Naive B cell (primary cell): ENCODE data around the gene ACVR2A. TPM values are rescaled to one million over a fixed set of nuclear protein-coding genes. Genes with fewer than 3 reads are reported as not detected.
A peak's percentile ranks its signal among the peaks of the same experiment; 100 is the strongest.

Experiments used
- ATAC-seq, 2 donors: fragments of 150-1000 bp; cut with Tn5 transposase; 2 replicates each; pipeline ENCODE4 v1.10.0; 2021; ENCODE audit warnings: low read depth in 2 of 2, mild to moderate bottlenecking in 2 of 2, moderate library complexity in 2 of 2
- DNase-seq: peaks from one replicate; pipeline ENCODE4 v3.0.0; 2022
- H3K27ac Mint-ChIP-seq, 6 donors: one replicate each; pipeline ENCODE4 v1.8.0; 2020 to 2022; ENCODE audit warnings: mild to moderate bottlenecking in 6 of 6, mixed read lengths in 6 of 6, moderate library complexity in 5 of 6, inconsistent platforms in 2 of 6
- H3K27me3 Mint-ChIP-seq, 3 donors: one replicate each; pipeline ENCODE4 v1.8.0; 2021 to 2022; ENCODE audit warnings: mixed read lengths in 3 of 3, mild to moderate bottlenecking in 1 of 3
- H3K36me3 Mint-ChIP-seq, 2 donors: one replicate each; pipeline ENCODE4 v1.8.0; 2020 to 2022; ENCODE audit warnings: mixed read lengths in 2 of 2, inconsistent platforms in 1 of 2, mild to moderate bottlenecking in 1 of 2
- H3K4me1 Mint-ChIP-seq, 3 donors: one replicate each; pipeline ENCODE4 v1.8.0; 2020 to 2022; ENCODE audit warnings: mixed read lengths in 3 of 3, inconsistent platforms in 1 of 3, mild to moderate bottlenecking in 1 of 3, moderate library complexity in 1 of 3
- H3K4me3 Mint-ChIP-seq, 8 donors: one replicate each; pipeline ENCODE4 v1.8.0; 2020 to 2022; ENCODE audit warnings: mild to moderate bottlenecking in 8 of 8, mixed read lengths in 8 of 8, moderate library complexity in 8 of 8, inconsistent platforms in 2 of 8
- H3K9me3 Mint-ChIP-seq, 7 donors: one replicate each; pipeline ENCODE4 v1.8.0; 2020 to 2022; ENCODE audit warnings: mixed read lengths in 7 of 7, mild to moderate bottlenecking in 5 of 7, inconsistent platforms in 2 of 7, moderate library complexity in 1 of 7
- polyA plus RNA-seq, 6 donors: library from polyadenylated mRNA; unstranded; fragments of 300-500 nt; fragmentation: Illumina TruSeq; gene quantifications; one replicate each; pipeline ENCODE4 v1.2.3, GENCODE V29; 2021; ENCODE audit warnings: low read depth in 6 of 6

Gene ACVR2A
- 1 to 10 TPM in 5 of 6 donors, under 1 TPM in 1; 0.32 to 3.6 (median 1.7) TPM for polyA plus RNA-seq

GRCh38 chr2:147844697-147845410 is at the start of gene ACVR2A:
Gene ACVR2A (plus strand): TSS chr2:147845029. CDS start chr2:147845153, 124 bp downstream.
- peaks cover 20 to 40% (median 29%) of the 10 kb centered on the region in 3 donors for H3K27me3 Mint-ChIP-seq
- peaks cover 0 to under 1% (median 0%) of the 10 kb centered on the region in 7 donors for H3K9me3 Mint-ChIP-seq
- H3K4me3 Mint-ChIP-seq: peak within 1 kb of the TSS; percentile 92 to 97 (median 95)
- DNase-seq (no peak), ATAC-seq (peak; percentile 34 to 35)
- peaks cover 25 to 47% (median 26%) of the 10 kb centered on the region in 3 donors for H3K4me1 Mint-ChIP-seq
- no peaks in the 10 kb centered on the region for H3K36me3 Mint-ChIP-seq
- H3K27ac Mint-ChIP-seq: peak within 1 kb of the TSS; percentile 79 to 98 (median 94)

DNA sequence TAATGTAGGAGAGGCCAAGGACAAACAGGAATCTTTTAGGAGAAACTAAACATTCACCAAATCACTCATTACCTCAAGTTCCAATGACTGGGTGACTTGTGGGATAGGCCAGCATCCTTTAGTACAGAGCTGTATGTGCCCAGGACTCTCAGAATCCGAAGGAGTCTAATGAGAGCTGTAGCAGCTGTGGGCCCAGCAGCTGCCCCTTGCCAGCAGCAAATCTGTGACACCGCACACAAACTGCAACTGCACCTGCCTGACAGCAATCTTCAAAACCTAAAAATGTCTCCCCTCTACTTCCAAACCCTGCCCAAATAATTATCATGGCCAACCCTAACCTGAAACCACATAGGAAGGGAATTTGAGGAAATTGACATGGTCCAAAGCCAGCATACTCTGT is 44.5 kb upstream of the ACVR2A start:
- H3K27ac Mint-ChIP-seq: no peak overlapping the region
- no peak for ATAC-seq
- H3K4me1 Mint-ChIP-seq: peaks cover 5 to 11% (median 10%) of the 10 kb centered on the region in 3 donors
- H3K9me3 Mint-ChIP-seq: no peaks in the 10 kb centered on the region
- H3K4me3 Mint-ChIP-seq: no peak overlapping the region
- DNase-seq: no peak
- peaks cover 0 to 5% (median 0%) of the 10 kb centered on the region in 3 donors for H3K27me3 Mint-ChIP-seq
- H3K36me3 Mint-ChIP-seq: no peaks in the 10 kb centered on the region

GRCh38 chr2:147806846-147807245 is 38.0 kb upstream of the ACVR2A start:
- DNase-seq (no peak), ATAC-seq (no peak)
- Mint-ChIP-seq H3K4me1 (no peaks in the 10 kb centered on the region), H3K4me3 (no peak overlapping the region), H3K27me3 (peaks cover 7 to 30% (median 10%) of the 10 kb centered on the region in 3 donors), H3K9me3 (peaks cover 0 to 4% (median 0%) of the 10 kb centered on the region in 7 donors), H3K27ac (no peak overlapping the region), H3K36me3 (no peaks in the 10 kb centered on the region)

- H3K4me1 Mint-ChIP-seq: no peaks in the 10 kb centered on the region
- no peak overlapping the region for H3K27ac Mint-ChIP-seq
- no peak overlapping the region for H3K4me3 Mint-ChIP-seq
- peaks cover 0 to 4% (median 0%) of the 10 kb centered on the region in 7 donors for H3K9me3 Mint-ChIP-seq
- ATAC-seq: no peak
- peaks cover 7 to 30% (median 10%) of the 10 kb centered on the region in 3 donors for H3K27me3 Mint-ChIP-seq
- no peaks in the 10 kb centered on the region for H3K36me3 Mint-ChIP-seq
- DNase-seq: no peak
Measured at GRCh38 chr2:147808520-147808919, 36.3 kb upstream of the ACVR2A start.

DNA sequence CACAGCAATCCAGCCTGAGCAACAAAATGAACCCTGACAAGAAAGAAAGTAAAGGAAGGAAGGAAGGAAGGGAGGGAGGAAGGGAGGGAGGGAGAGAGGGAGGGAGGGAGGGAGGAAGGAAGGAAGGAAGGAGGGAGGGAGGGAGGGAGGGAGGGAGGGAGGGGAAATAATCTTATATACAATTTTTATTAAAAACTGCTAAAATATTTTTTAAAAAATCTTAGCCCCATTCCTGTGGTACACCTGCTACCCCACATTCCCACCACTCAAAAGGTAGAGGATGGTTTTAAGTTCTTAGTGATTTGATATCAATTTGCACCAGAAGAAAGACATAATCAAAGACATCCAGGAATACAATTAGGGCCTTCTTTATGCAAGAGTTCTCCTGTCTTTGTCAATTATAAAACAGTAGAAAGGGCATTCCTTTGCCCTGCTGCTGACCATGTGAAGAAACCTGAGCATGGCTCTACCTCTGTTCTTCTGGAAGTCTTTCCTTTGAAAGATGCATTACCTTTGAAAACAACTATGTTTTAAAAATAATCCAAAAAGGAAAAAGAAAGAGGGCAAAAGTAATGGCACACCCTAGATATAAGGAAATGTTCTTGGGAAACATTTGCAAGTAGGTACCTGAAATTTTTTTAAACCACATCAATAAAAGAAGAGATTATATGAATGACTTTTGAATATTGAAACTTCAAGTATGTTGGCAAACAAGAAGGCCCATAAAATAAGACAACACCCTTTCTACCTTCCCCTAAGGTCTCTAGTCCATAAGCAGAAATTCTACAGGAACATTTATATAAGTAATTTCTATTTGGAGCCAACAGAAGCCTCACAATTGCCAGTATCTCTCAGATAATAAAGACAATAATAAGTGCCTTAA is 33.7 kb upstream of the ACVR2A start:
- Mint-ChIP-seq H3K4me3 (no peak overlapping the region), H3K9me3 (peaks cover 0 to 4% (median 0%) of the 10 kb centered on the region in 7 donors), H3K27ac (no peak overlapping the region), H3K36me3 (no peaks in the 10 kb centered on the region), H3K27me3 (peaks cover 10 to 30% (median 10%) of the 10 kb centered on the region in 3 donors), H3K4me1 (no peaks in the 10 kb centered on the region)
- DNase-seq: no peak
- ATAC-seq: no peak

GRCh38 chr2:147818741-147819140 is 26.1 kb upstream of the ACVR2A start:
- peaks cover 19 to 27% (median 25%) of the 10 kb centered on the region in 3 donors for H3K27me3 Mint-ChIP-seq
- DNase-seq (no peak), ATAC-seq (no peak)
- H3K36me3 Mint-ChIP-seq: peaks cover 0 to 8% of the 10 kb centered on the region in 2 donors
- no peak overlapping the region for H3K4me3 Mint-ChIP-seq
- H3K4me1 Mint-ChIP-seq: no peaks in the 10 kb centered on the region
- peaks cover 0 to 13% (median 8%) of the 10 kb centered on the region in 7 donors for H3K9me3 Mint-ChIP-seq
- no peak overlapping the region for H3K27ac Mint-ChIP-seq

DNA sequence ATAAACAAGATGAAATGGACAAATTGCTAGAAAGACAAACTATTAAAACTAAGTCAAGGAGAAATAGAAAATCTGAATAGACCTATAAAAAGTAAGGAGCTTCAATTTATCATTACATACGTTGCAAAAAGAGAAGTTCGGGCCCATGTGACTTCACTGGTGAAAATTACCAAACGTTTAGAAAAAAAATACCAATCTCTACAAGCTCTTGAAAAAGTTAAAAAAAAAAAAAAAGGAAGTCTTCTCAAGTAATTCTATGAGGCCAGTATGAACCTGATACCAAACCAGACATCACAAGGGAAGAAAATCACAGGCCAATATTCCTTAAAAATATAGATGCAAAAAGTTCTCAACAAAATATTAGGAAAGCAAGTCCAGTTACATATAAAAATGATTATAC is 20.2 kb upstream of the ACVR2A start:
- H3K9me3 Mint-ChIP-seq: peaks cover 0 to 21% (median 17%) of the 10 kb centered on the region in 7 donors
- H3K27ac Mint-ChIP-seq: peak overlapping the region in 1 of 6 donors; percentile 7
- DNase-seq (no peak), ATAC-seq (no peak)
- peaks cover 4 to 19% (median 16%) of the 10 kb centered on the region in 3 donors for H3K27me3 Mint-ChIP-seq
- no peaks in the 10 kb centered on the region for H3K4me1 Mint-ChIP-seq
- H3K36me3 Mint-ChIP-seq: peaks cover 0 to 14% of the 10 kb centered on the region in 2 donors
- H3K4me3 Mint-ChIP-seq: no peak overlapping the region

DNA sequence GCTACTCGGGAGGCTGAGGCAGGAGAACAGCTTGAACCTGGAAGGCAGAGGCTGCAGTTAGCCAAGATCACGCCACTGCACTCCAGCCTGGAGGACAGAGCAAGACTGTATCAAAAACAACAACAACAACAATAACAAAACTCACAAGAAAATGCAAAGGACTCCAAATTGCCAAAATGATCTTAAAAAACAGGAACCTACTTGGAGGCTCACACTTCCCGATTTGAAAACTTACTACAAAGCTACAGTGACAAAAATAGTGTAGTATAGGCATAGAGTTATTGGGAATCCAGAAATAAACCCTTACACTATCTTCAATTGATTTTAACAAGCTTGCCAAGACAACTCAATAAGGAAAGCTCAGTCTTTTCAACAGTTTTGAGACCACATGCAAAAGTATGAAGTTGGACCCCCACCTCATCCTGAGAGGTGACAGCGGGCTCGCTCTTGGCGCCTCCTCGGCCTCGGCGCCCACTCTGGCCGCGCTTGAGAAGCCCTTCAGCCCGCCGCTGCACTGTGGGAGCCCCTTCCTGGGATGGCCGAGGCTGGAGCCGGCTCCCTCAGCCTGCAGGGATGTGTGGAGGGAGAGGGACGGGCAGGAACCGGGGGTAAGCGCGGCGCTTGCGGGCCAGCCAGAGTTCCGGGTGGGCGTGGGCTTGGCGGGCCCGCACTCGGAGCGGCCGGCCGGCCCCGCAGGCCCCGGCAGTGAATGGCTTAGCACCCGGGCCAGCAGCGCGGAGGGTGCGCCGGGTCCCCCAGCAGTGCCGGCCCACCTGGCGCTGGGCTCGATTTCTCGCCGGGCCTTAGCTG is 18.3 kb upstream of the ACVR2A start:
- H3K9me3 Mint-ChIP-seq: peaks cover 1 to 34% (median 17%) of the 10 kb centered on the region in 7 donors
- DNase-seq (no peak), ATAC-seq (no peak)
- no peak overlapping the region for H3K27ac Mint-ChIP-seq
- peaks cover 0 to 14% of the 10 kb centered on the region in 2 donors for H3K36me3 Mint-ChIP-seq
- H3K4me1 Mint-ChIP-seq: no peaks in the 10 kb centered on the region
- peaks cover 4 to 19% (median 16%) of the 10 kb centered on the region in 3 donors for H3K27me3 Mint-ChIP-seq
- no peak overlapping the region for H3K4me3 Mint-ChIP-seq

DNA sequence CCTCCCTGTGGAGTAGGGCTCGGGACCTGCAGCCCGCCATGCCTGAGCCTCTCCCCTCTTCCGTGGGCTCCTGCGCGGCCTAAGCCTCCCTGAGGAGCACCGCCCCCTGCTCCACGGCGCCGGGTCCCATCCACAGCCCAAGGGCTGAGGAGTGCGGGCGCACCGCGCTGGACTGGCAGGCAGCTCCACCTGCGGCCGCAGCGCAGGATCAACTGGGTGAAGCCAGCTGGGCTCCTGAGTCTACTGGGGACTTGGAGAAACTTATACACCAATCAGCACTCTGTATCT is 17.8 kb upstream of the ACVR2A start:
- Mint-ChIP-seq H3K36me3 (peaks cover 0 to 14% of the 10 kb centered on the region in 2 donors), H3K4me1 (no peaks in the 10 kb centered on the region), H3K9me3 (peaks cover 1 to 34% (median 17%) of the 10 kb centered on the region in 7 donors), H3K4me3 (no peak overlapping the region), H3K27me3 (peaks cover under 1 to 19% (median 13%) of the 10 kb centered on the region in 3 donors), H3K27ac (no peak overlapping the region)
- DNase-seq (no peak), ATAC-seq (no peak)

- peaks cover 1 to 17% (median 9%) of the 10 kb centered on the region in 7 donors for H3K9me3 Mint-ChIP-seq
- ATAC-seq: no peak
- H3K27me3 Mint-ChIP-seq: peaks cover 4 to 13% (median 8%) of the 10 kb centered on the region in 3 donors
- peaks cover 0 to 6% of the 10 kb centered on the region in 2 donors for H3K36me3 Mint-ChIP-seq
- no peaks in the 10 kb centered on the region for H3K4me1 Mint-ChIP-seq
- DNase-seq: no peak
- H3K4me3 Mint-ChIP-seq: no peak overlapping the region
- H3K27ac Mint-ChIP-seq: no peak overlapping the region
Measured at GRCh38 chr2:147829106-147829505, 15.7 kb upstream of the ACVR2A start.

DNA sequence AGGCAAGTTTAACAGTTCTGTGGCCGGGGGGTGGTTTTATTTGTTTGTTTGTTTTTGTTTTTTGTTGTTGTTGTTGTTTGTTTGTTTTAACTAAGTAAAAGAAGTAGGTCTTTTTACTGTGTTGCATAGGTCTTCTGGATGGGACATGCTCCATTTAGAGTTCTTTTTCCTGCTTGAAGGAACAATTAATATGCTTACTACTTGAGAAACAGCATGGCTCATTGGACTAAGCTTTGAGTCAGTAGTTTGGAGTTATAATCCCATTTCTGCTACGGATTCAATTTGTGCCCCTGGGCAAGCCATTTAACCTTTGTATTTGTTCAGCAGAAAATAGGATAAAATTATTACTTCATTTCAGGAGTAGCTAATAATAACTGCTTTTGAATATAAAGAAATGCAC is 8.7 kb upstream of the ACVR2A start:
- Mint-ChIP-seq H3K36me3 (no peaks in the 10 kb centered on the region), H3K27ac (no peak overlapping the region), H3K27me3 (peaks cover 48 to 57% (median 50%) of the 10 kb centered on the region in 3 donors), H3K9me3 (peaks cover 0 to 2% (median 0%) of the 10 kb centered on the region in 7 donors), H3K4me1 (no peaks in the 10 kb centered on the region), H3K4me3 (no peak overlapping the region)
- DNase-seq: no peak
- ATAC-seq: no peak

DNA sequence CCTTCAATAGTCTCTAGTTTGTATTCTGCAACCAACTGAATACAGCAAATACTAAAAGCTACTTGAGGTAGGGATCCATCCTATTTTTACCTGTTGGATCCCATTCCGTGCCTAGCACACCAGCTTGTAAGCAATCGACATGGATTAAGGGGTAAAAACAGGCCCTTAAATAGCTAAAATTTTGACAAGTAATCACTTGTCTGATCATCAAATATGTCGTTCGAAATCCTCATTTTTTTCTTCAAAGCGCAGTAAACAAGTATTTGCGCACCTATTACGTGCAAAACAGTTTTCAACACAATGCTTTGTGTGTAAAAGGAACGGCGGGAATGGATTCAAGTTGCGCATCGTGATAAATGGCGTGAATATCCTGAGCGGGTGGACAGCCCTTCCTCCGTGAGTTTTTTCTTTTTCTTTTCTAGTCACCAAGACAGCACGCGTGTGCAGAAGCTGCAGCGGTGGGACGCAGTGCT is 1.4 kb upstream of the ACVR2A start:
- ATAC-seq (no peak), DNase-seq (peak; percentile 4)
- H3K9me3 Mint-ChIP-seq: no peaks in the 10 kb centered on the region
- no peaks in the 10 kb centered on the region for H3K36me3 Mint-ChIP-seq
- H3K27me3 Mint-ChIP-seq: peaks cover 33 to 49% (median 40%) of the 10 kb centered on the region in 3 donors
- H3K4me3 Mint-ChIP-seq: peak overlapping the region; percentile 92 to 97 (median 95)
- H3K4me1 Mint-ChIP-seq: peaks cover 25 to 46% (median 26%) of the 10 kb centered on the region in 3 donors
- H3K27ac Mint-ChIP-seq: peak overlapping the region; percentile 29 to 94 (median 68)
